HG02610 (cell line): Measurements from ENCODE around the gene BCL10.
A peak's percentile ranks its signal among the peaks of the same experiment; 100 is the strongest.

Experiments
- ATAC-seq: cut with Tn5 transposase; IDR thresholded peaks from one replicate; pipeline ENCODE4 v1.9.1; 2021; ENCODE audit warnings: mild to moderate bottlenecking, moderate library complexity; ENCODE audit not compliant: unreplicated experiment

Gene BCL10

DNA sequence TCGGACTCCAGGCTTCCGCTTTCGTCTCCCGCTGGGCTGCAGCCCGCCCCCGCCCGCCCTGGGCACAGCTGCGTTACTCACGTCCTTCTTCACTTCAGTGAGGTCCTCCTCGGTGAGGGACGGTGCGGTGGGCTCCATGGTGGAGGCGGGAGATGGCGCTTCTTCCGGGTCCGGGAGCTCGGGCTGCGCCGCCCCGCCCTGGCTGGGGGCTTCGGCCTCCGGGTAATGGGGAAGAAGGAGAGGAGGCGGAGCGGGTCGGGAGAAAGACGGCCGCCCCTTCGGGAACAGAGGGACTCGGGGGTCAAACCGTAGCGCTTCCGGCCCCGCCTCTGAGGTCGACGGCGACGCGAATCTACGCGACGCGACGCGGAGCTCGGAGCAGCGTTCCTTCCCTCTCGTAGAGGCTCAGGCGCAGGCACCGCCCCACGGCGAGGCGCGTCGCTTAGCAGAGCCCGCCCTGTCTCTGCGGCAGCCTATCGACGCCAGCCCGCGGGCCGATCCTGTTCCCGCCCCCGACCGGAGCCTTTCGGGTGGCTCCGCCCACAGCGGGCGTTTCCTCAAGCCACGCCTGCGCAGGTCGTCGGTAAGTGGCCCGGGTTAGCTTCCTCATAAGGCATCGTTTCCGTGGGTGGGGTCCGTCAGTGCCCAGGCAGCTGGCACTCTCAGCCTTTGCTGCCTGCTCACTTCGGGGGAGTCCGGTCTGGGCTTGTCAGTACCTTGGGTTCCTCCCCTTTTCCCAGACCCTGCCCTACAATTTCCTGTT lies at the start of gene BCL10:
Gene BCL10 (minus strand): TSS at position 418 of the 763 bp plus-strand sequence. CDS start 280 bp downstream, at position 138.
- ATAC-seq, result peak; percentile 96

DNA sequence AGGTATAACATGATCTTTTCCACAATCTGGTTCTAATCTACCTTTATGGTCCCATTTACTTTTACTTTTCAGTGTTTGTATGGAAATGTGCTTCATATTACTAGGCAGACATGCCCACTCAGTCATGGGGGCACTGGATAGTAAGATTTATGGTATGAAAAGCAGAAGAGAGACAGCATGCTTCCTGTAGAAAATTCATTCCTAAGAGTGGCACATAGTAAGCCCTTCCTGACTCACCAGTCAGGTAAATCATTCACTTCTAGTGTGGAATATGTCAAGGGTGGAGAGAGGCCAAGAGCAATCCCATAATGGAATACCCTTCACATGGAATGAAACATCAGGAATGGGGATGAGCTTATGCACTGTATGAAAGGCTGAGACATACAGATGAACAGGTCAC lies 49.5 kb upstream of the BCL10 start:
- ATAC-seq, result no peak

DNA sequence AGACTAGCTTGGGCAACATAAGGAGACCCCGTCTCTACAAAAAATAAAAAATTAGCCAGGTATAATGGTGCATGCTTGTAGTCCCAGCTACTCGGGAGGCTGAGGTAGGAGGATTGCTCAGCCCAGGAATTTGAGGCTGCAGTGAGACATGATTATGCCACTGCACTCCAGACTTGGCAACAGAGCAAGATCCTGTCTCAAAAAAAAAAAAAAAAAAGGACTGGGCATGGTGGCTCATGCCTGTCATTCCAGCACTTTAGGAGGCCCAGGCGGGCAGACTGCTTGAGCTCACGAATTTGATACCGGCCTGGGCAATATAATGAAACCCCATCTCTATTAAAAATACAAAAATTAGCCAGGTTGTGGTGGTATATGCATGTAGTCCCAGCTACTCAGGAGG lies 47.3 kb upstream of the BCL10 start:
- no peak for ATAC-seq

DNA sequence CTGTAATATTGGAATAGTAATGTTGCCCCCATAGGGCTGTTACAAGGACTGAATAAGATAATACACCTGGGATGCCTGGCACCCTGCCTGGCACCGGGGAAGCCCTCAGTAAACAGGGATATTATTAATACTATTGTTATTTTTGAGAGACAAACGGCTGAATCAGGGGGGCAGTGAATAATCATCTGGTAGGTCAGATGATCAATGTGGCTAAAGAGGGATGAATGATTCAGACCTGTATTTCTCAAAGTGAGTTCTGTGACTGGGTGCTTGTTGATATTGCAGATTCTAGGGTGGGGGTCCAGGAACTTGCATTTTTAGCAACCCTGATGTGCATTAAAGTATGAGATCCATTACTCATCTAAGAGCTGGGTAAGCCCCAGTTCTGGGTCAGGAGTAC lies 46.2 kb upstream of the BCL10 start:
- ATAC-seq, result no peak

DNA sequence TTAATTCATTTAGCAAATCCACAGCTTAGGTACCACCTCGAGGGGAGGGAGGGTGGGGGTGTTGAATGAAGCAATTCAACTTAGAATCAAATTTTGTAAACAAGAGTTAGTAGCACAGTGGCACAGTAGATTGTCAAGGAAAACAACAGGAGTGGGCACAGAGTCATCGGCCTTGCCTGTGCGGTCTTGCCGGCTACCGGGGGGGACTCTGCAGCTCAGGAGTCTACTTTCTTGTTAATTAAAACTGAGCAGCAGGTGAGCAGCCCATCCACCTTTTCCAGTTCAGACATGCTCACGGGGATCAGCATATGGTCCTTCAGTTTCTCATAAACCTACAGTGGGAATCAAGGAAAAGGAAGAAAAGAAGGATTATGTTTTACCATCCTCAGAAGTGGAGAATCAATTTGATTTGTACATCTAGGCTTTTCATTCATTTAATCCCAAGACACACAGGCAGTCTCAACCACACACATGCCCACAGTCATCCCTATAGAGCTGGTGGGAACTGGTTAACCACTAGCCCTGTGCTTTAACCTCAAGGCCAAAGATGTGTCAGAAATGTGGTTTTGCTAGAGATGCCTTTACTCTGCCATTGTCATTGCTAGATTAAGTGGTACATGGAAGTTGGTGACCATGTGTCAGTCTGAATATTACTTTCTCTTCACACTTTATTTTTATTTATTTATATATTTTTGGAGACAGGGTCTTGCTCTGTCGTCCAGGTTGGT lies 45.0 kb upstream of the BCL10 start:
- ATAC-seq, result peak; percentile 92

DNA sequence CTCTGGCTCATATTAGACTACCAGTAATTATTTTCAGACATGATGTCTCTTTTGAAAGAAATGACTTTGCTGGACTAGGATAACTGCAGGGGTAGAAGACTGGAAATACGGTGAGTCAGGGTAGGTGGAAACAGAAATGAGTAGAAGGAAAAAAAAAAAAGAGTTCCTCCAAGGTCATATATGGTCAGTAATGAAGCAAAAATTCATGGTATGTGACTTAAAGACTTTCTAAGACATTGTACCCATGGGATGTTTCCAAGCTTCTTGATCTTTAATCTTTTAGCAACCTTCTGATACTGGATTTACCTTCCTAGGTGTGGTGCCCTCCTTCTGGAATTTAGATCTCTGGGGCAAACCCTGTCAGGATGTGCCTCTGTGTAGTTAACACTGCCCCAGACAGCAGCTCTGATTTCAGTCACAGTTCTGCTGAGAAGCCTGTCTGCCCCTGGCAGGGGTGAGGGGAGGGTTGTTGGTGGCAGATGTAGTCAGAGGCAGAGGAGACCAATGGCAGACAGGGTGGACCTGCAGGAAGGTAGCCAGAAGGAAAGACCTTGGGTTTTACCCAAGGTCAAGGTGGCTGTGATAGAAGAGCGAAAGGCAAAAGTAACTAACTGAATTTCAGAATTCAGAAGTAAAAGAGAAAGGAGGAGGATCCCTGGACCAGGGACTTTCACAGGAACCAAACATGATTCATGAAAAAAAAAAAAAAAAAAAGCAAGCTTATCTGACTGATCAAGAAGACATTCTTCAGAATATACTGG lies 44.1 kb upstream of the BCL10 start:
- no peak for ATAC-seq

DNA sequence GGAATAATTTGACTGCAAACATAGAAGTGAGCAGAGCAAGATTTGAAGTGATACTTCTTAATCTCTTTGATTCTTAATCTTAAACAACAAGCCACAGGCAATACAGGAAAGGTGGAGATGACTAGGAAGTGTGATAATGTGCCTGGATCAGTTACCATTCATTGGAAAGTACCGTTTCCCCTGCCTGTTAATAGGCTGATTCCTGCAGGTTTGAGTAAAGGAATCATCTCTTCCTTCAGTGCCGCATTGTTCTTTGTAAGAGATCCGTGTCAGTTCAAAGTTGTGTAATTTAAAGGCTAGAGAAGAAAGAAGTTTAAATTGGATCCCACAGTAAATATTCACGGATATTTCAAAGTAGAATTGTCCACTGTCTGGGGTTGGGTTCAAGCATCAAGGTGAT lies 43.5 kb upstream of the BCL10 start:
- ATAC-seq, result no peak

DNA sequence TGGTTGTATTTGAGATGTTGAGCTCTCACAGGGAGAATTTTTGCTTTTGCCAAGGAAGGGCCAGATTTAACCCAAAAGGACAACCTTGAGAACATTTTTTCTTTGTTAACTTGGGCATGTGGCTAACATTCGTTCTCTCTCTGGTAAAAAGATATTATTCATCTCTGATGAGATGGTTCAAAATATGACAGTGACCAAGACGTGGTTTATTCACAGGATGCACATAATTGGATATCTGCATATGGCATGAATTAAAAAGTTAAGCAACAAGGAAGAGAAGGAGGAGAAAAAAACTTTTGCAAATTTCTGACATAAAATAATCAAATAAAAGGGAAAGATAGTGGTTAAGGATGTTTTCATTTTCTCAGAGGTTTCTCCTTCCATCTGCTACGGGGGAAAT lies 43.1 kb upstream of the BCL10 start:
- no peak for ATAC-seq

DNA sequence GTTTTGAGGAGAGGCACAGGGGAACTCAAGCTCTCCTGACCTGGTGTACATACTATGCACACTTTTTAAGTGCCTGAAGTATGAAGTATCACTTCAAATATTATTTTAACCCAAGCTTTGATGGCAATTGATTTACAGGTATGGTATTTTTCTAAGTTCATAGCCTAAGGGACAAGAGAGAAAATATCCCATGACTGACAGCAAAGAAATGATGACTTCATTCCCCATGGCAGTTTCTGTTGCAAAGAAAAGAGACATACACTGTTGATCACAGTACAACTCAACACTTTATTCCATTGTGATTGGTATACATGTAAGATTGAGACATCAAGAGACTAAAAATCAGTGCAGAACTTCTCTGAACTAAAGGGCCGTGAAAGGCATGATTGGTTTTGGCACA lies 41.8 kb upstream of the BCL10 start:
- ATAC-seq, result no peak

DNA sequence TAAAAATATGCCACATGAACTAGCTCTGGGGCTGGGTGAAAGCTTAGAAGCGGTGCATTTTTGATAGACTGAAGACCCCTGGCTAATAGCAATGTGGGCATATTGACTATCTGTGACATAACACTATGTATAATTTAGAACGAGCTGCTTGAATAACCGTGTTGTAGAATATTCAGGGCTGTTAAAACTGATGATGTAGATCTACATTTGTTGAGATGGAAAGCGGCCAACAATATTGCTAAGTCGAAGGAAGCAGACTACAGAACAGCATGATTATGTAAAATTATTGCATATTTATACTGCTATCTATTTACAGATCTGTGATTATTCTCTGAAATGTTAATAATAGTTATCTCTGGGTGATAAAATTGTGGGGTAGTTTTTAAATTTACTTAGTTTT lies 41.1 kb upstream of the BCL10 start:
- ATAC-seq, result no peak

DNA sequence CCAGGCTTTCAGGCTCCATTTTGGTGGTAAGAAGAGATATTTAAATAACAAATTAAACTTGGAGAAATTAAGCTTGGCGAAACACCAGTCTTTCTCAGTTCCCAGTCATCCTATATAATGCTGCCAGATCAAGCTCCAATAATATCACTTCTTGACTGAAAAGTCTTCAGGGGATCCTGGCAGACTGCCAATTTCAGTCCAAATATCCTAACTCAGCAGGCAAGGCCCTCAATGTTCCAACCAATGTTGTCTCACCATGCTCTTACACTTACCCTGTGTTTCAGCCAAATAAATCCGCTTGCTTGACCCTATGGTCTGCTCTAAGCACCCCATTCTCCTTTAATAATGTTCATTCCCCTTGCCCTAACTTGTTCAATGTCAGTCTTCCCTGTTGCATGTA lies 39.9 kb upstream of the BCL10 start:
- ATAC-seq, result no peak

DNA sequence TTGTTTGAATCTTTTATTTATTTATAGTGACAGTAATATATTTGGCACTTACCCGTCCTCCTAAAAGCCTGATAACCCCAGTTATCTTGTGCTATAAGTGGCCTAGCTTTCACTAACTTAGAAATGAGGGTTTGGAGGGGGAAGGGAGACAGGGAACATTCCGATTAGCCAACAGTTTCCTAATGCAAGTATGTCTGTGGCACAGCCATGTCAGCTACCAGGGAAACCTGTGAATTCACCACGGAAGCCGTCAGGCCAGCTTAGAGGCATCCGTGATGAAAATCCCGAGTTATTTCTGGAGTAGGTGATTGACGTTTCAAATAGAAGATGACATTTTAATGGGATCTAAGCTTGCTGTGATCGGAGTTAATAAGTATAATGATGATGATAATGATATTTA lies 39.4 kb upstream of the BCL10 start:
- no peak for ATAC-seq

DNA sequence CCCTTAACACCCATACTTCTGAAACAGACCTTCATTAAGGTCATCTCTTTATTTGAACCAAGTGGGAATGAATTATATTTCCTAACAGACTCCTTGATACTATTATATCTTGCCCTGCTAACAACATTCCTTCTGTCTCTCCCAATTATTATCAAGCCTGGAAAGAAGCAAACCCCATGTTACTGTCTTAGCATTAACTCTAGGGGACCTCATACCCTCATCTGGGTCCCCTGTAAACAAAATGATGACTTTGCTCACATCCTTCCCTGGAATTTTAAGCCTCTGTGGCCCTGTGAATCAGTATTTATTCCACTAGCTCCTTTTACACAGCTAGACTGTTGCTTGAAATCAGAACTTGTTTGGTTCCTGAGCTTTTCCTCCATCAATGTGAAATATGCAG lies 38.3 kb upstream of the BCL10 start:
- no peak for ATAC-seq

DNA sequence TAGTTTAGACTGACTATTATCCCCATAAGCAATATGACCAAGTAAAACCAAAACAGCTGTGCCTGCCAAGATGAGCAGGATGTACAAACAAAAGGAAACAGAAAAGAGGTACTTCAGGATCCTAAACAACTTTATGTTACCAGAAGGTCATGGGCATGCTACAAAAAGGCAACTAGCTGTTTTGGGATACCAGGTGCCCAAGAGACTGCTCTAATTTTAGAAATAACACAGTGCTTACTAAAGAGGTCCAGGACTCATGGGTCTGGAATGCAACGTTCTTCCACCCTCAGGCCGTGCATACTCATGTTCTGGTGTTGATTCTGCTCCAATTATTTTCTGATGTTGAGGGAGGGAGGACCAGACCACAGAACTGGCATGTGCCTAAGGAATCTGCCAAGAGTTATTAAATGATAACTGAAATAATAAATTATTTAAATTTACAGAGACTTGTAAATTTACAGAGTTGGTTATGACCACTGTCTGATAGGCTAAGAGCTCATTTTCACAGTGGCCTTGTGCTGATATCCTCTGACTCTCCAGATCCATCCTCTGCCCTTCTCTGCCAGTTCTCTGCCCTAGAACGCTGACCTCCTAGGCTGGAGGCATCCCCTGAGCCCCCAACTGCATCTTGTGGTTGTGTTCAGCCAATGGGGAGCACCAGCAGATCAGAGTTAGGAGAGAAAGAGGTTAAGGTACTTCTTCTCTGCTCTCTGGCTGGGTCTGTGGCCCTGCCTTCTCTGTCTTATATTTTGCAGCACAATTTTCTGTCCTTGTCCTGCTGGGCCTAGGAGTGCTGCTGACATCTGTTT lies 37.7 kb upstream of the BCL10 start:
- ATAC-seq, result no peak

DNA sequence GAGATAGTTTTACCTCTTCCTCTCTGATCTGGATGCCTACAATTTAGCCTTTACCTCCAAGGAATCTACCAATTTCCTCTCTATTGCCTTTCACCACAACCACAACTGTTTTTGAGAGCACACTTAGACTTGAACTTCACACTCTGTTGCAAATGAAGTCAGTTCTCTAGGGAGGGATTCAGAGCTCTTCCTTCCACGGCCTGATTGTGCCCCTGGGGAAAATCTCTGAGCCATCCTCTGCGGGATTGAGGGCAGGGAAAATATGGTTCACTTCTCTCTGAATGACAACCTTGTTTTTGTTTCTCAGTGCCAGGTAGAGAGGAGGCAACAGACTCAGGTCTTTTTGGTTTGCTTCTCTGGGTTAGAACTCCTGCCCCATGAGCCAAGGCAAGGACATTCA lies 35.4 kb upstream of the BCL10 start:
- ATAC-seq, result no peak

DNA sequence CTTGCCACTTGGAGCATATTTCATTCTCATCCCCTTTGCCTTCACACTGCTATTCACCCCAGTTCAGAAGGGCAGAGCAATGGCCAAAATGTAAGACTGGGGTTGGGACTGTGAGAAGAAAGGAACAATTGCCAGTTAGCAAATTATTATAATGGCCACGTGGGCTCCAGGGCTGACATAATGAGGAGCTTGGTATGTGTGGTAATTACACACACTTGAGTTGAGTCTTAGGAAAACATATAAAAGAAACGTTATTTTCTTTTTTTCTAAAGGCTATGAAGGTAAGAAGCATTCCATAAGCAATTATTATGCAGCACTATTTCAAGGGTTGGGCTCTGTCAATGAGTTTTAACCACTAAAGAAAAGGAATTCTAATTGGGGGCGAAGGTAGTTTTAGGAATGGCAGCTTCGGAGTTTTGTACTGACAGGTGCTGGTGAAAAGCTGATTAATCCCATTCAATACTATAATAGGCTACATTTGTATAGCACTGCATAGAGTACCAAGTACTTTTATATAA lies 32.5 kb upstream of the BCL10 start:
- ATAC-seq, result no peak

DNA sequence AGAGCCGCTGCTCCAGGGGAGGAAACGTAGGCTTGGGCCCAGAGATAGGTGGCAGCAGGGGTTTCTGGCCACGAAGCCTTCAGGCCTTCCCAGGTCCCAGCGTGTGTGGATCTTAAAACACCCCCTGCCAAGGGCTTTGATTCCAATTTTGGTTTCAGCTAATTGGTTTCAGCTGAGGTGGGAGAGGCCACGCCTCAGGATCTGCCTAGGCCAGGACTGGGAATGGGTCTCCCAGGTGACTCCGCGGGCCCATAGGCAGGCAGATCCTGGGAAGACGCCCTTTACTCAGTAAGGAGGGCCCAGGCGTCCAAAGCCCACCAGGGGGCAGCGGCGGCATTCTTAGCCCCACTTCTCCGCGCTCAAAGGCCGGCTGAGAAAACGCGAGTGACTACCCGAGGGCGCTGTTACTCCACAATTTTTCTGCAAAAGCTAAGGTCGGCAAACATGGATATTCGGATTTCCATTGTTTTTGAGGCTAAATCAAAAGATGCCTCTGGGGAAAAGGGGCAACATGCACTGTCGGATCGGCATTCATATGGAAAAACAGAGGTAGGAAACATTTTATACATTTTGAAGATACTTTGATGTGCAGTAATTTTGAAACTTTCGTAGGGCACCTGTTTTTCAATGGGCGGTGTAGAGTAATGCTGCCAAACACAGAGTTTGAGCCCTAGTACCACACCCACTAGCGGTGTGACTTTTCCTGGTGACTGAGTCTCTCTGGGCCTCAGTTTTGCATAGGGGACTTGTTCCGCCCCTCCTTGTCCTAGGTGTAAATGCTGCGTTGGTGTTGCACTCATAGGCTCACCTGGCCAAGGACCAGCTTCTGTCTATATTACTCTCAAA lies 31.8 kb upstream of the BCL10 start:
- ATAC-seq, result peak; percentile 67

DNA sequence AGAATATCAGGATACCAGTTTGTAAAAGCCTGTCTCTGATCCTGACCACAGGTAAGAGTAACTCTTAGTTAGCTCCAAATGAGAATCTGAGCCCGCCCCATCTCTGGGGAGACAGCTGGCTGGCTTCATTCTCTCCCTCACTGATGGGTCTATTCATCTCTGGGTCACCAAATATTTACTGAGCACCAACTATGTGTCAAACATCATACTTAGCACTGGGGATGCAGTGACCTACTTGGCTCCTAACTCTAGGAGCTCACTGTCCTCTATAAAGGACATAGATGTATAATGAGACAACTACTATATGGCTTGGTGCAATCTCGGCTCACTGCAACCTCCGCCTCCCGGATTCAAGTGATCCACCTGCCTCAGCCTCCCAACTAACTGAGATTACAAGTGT lies 29.8 kb upstream of the BCL10 start:
- no peak for ATAC-seq

DNA sequence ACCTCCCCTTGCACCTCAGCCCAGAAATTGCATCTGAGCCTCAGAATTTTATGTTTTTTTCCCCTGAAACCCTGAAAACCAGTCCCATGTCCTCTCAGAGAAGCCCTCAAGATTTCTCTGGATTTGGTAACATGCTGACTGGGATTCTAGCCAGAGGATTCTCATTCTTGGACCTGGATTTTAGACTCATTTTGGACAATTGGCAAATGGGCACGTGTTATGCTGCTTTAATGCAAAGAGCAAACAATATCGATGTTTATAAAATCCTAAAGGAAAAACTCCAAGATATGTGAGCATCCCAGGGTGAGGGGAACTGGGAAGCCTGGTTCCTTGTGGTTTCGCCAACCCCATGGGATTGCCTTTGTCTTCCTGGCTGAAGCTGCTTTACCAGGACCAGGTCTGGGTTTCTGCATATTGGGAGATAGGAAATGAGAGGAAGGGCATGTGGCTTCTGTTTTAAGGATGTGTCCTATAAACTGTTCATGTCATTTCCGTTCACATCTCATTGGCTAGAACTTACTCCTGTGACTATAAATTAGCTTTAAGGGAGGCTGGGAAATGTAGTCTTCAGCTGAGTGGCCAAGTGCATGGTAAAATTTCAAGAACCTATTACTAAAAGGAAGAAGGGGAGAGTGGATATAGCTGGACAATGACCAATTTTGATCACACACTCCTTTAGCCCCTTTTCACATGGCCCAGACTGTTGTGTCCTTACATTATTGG lies 27.2 kb upstream of the BCL10 start:
- no peak for ATAC-seq
